CD14-positive monocyte (primary cell): ENCODE measurements around the gene LARP1B. TPM values are rescaled to one million over a fixed set of nuclear protein-coding genes. Genes with fewer than 3 reads are reported as not detected.

Experiments
- DNase-seq, 3 donors: peaks; one replicate each; pipeline ENCODE4 v3.0.0-alpha.2; 2011 to 2022
- H2AFZ ChIP-seq: 2 replicates; pipeline ENCODE4 v1.6.0; 2012; ENCODE audit warnings: mild to moderate bottlenecking, low read depth, low read length, inconsistent platforms; ENCODE audit not compliant: insufficient read depth, poor library complexity, severe bottlenecking
- H3K27ac ChIP-seq, 2 donors: 1 replicate in 1 of 2; 2 replicates in 1 of 2; pipeline ENCODE4 v1.5.1; 2012 to 2013; ENCODE audit warnings: low read length in 2 of 2, control low read depth in 1 of 2, inconsistent platforms in 1 of 2, low read depth in 1 of 2, mild to moderate bottlenecking in 1 of 2
- H3K27me3 ChIP-seq, 2 donors: one replicate each; pipeline versions ENCODE4 v1.6.0 to v1.6.1; 2011 to 2013; ENCODE audit warnings: low read length in 2 of 2; ENCODE audit not compliant: control insufficient read depth in 2 of 2, insufficient read depth in 2 of 2
- H3K36me3 ChIP-seq, 2 donors: replicated peaks in 1 of 2; 1 replicate in 1 of 2; 2 replicates in 1 of 2; pipeline versions ENCODE4 v1.5.1 to v1.6.1; 2012 to 2013; ENCODE audit warnings: low read length in 2 of 2, control low read depth in 1 of 2, inconsistent platforms in 1 of 2, mild to moderate bottlenecking in 1 of 2; ENCODE audit not compliant: insufficient read depth in 2 of 2, control insufficient read depth in 1 of 2
- H3K4me1 ChIP-seq, 2 donors: 1 replicate in 1 of 2; 2 replicates in 1 of 2; pipeline versions ENCODE4 v1.5.1 to v1.6.1; 2012 to 2013; ENCODE audit warnings: low read length in 2 of 2, control low read depth in 1 of 2, inconsistent platforms in 1 of 2, mild to moderate bottlenecking in 1 of 2, moderate library complexity in 1 of 2; ENCODE audit not compliant: insufficient read depth in 2 of 2, control insufficient read depth in 1 of 2
- H3K4me2 ChIP-seq: replicated peaks from 2 replicates; pipeline ENCODE3; 2012; ENCODE audit warnings: low read length, moderate library complexity, mild to moderate bottlenecking; ENCODE audit not compliant: poor library complexity, severe bottlenecking; ENCODE audit errors: extremely low read depth
- H3K4me3 ChIP-seq, 3 experiments: fragments of 200-600 bp in 1 of 3; sonication (generic) in 1 of 3; replicated peaks in 1 of 3; 1 replicate in 2 of 3; 2 replicates in 1 of 3; pipeline ENCODE4 v1.5.1; 2011 to 2013; ENCODE audit warnings: low read length in 3 of 3, mild to moderate bottlenecking in 3 of 3, control low read depth in 2 of 3, low read depth in 2 of 3, inconsistent platforms in 1 of 3, moderate library complexity in 1 of 3
- H3K79me2 ChIP-seq: 2 replicates; pipeline ENCODE4 v1.6.0; 2012; ENCODE audit warnings: mild to moderate bottlenecking, control low read depth, inconsistent platforms, low read length, moderate library complexity; ENCODE audit not compliant: insufficient read depth
- H3K9ac ChIP-seq: 2 replicates; pipeline ENCODE4 v1.6.0; 2017; ENCODE audit warnings: low read length, mild to moderate bottlenecking; ENCODE audit not compliant: insufficient read depth, poor library complexity, severe bottlenecking
- H3K9me3 ChIP-seq, 2 donors: replicated peaks in 1 of 2; 1 replicate in 1 of 2; 2 replicates in 1 of 2; pipeline versions ENCODE4 v1.5.1 to v1.6.1; 2012 to 2013; ENCODE audit warnings: low read length in 2 of 2, control low read depth in 1 of 2; ENCODE audit not compliant: control insufficient read depth in 1 of 2, insufficient read depth in 1 of 2
- H4K20me1 ChIP-seq: 2 replicates; pipeline ENCODE4 v1.6.0; 2012; ENCODE audit warnings: mild to moderate bottlenecking, low read length, control low read depth, moderate library complexity; ENCODE audit not compliant: insufficient read depth
- H3K27ac Mint-ChIP-seq, 7 donors: one replicate each; pipeline ENCODE4 v1.8.0; 2020; ENCODE audit warnings: mild to moderate bottlenecking in 7 of 7, mixed read lengths in 7 of 7, moderate library complexity in 6 of 7, inconsistent platforms in 2 of 7
- H3K27me3 Mint-ChIP-seq, 3 donors: one replicate each; pipeline ENCODE4 v1.8.0; 2021 to 2022; ENCODE audit warnings: low read depth in 3 of 3, mild to moderate bottlenecking in 3 of 3, mixed read lengths in 3 of 3, moderate library complexity in 3 of 3, inconsistent platforms in 1 of 3
- H3K36me3 Mint-ChIP-seq, 2 donors: one replicate each; pipeline ENCODE4 v1.8.0; 2020; ENCODE audit warnings: mixed read lengths in 2 of 2, inconsistent platforms in 1 of 2, mild to moderate bottlenecking in 1 of 2
- H3K4me1 Mint-ChIP-seq: one replicate; pipeline ENCODE4 v1.8.0; 2020; ENCODE audit warnings: mild to moderate bottlenecking, mixed read lengths
- H3K4me3 Mint-ChIP-seq, 2 donors: one replicate each; pipeline ENCODE4 v1.8.0; 2020; ENCODE audit warnings: mild to moderate bottlenecking in 2 of 2, mixed read lengths in 2 of 2, moderate library complexity in 1 of 2
- H3K9me3 Mint-ChIP-seq, 7 donors: one replicate each; pipeline ENCODE4 v1.8.0; 2020 to 2022; ENCODE audit warnings: mixed read lengths in 7 of 7, mild to moderate bottlenecking in 6 of 7, moderate library complexity in 6 of 7, inconsistent platforms in 2 of 7
- WGBS: methylation state at CpG from one replicate; pipeline ENCODE4 v1.1.5; 2013; ENCODE audit warnings: missing lambda C conversion rate; ENCODE audit not compliant: insufficient coverage; 5-methylcytosine and 5-hydroxymethylcytosine counted together
- intact Hi-C, 2 donors: fragments of 100-400 bp; cut with micrococcal nuclease; formaldehyde crosslinking; loops; one replicate each; pipeline versions ENCODE4 v1.15.0 to v1.15.1; 2023
- polyA plus RNA-seq, 3 donors: library from polyadenylated mRNA; depleted of rRNA in 1 of 3; unstranded in 2 of 3; stranded (reverse) in 1 of 3; fragments of 300-500 nt in 2 of 3; fragments of >200 nt in 1 of 3; fragmentation: Illumina TruSeq in 2 of 3; gene quantifications; 1 replicate in 2 of 3; 2 replicates in 1 of 3; pipeline ENCODE4 v1.2.3, GENCODE V29; 2012 to 2021
- TF ChIP-seq, protein P1 (sequence below): fragments of 200-600 bp; IDR thresholded peaks from one replicate; pipeline ENCODE4 v1.8.0; 2022; ENCODE audit warnings: antibody characterized with exemption, mild to moderate bottlenecking

The LARP1B gene
- polyA plus RNA-seq, 3 donors, result 3.0 to 5.7 (median 3.7) TPM

GRCh38 chr4:128228845-128229795, 168.0 kb downstream of the LARP1B start:
- Mint-ChIP-seq H3K4me3 (no peak overlapping the region), H3K4me1 (no peaks in the 10 kb centered on the region), H3K9me3 (peaks cover 0 to 5% (median 0%) of the 10 kb centered on the region in 7 donors), H3K27ac (no peak overlapping the region), H3K27me3 (peaks cover 0 to 2% (median 0%) of the 10 kb centered on the region in 3 donors), H3K36me3 (no peaks in the 10 kb centered on the region)
- Histone ChIP-seq H3K9me3 (no peaks in the 10 kb centered on the region), H3K27ac (no peak overlapping the region), H3K9ac (no peak overlapping the region), H3K4me2 (no peak overlapping the region), H3K27me3 (no peaks in the 10 kb centered on the region), H2AFZ (no peak overlapping the region), H3K79me2 (no peaks in the 10 kb centered on the region), H3K4me1 (no peaks in the 10 kb centered on the region), H3K4me3 (no peak overlapping the region), H3K36me3 (no peaks in the 10 kb centered on the region), H4K20me1 (no peaks in the 10 kb centered on the region)
- intact Hi-C loops, result no loop called here
- no CpG with 5 or more reads among the region's 6 CpGs for WGBS
- DNase-seq, result no peak
- TF ChIP-seq, protein P1, sequence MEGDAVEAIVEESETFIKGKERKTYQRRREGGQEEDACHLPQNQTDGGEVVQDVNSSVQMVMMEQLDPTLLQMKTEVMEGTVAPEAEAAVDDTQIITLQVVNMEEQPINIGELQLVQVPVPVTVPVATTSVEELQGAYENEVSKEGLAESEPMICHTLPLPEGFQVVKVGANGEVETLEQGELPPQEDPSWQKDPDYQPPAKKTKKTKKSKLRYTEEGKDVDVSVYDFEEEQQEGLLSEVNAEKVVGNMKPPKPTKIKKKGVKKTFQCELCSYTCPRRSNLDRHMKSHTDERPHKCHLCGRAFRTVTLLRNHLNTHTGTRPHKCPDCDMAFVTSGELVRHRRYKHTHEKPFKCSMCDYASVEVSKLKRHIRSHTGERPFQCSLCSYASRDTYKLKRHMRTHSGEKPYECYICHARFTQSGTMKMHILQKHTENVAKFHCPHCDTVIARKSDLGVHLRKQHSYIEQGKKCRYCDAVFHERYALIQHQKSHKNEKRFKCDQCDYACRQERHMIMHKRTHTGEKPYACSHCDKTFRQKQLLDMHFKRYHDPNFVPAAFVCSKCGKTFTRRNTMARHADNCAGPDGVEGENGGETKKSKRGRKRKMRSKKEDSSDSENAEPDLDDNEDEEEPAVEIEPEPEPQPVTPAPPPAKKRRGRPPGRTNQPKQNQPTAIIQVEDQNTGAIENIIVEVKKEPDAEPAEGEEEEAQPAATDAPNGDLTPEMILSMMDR, result no peak

DNA sequence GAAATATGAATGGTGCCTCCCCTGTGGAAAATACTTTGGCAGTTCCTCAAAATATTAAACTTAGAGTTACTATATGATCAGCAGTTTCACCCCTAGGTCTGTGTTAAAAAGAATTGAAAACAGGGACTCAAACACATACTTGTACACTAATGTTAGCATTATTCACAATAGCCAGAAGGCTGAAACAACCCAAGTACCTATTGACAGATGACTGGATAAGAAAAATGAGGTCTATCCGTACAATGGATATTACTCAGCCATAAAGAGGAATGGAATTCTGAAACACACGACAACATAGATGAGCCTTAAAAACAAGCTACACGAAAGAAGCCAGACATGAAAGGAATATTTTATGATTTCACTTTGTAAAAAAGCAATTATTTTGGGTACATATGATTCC, 171.6 kb downstream of the LARP1B start:
- Histone ChIP-seq H4K20me1 (no peaks in the 10 kb centered on the region), H3K79me2 (no peaks in the 10 kb centered on the region), H3K9ac (no peak overlapping the region), H3K4me1 (no peaks in the 10 kb centered on the region), H3K27me3 (no peaks in the 10 kb centered on the region), H3K4me2 (no peak overlapping the region), H3K27ac (no peak overlapping the region), H2AFZ (no peak overlapping the region), H3K36me3 (no peaks in the 10 kb centered on the region), H3K9me3 (no peaks in the 10 kb centered on the region), H3K4me3 (no peak overlapping the region)
- H3K4me3 Mint-ChIP-seq, result no peak overlapping the region
- intact Hi-C loops, result no loop called here
- H3K9me3 Mint-ChIP-seq, result peaks cover 0 to 5% (median 3%) of the 10 kb centered on the region in 7 donors
- no peak overlapping the region for H3K27ac Mint-ChIP-seq
- TF ChIP-seq, protein P1, result no peak
- H3K4me1 Mint-ChIP-seq, result no peaks in the 10 kb centered on the region
- H3K27me3 Mint-ChIP-seq, result peaks cover 0 to 2% (median 1%) of the 10 kb centered on the region in 3 donors
- H3K36me3 Mint-ChIP-seq, result no peaks in the 10 kb centered on the region
- no peak for DNase-seq
- WGBS, result 100% methylated on average over 1 of the region's 3 CpGs
